Measurements from ENCODE around the gene HNMT. TPM values are rescaled to one million over a fixed set of nuclear protein-coding genes. Genes with fewer than 3 reads are reported as not detected.
A peak's percentile ranks its signal among the peaks of the same experiment; 100 is the strongest.

The HNMT gene
- total RNA-seq, 1 experiment from 2014 or later, result 3.1 TPM

DNA sequence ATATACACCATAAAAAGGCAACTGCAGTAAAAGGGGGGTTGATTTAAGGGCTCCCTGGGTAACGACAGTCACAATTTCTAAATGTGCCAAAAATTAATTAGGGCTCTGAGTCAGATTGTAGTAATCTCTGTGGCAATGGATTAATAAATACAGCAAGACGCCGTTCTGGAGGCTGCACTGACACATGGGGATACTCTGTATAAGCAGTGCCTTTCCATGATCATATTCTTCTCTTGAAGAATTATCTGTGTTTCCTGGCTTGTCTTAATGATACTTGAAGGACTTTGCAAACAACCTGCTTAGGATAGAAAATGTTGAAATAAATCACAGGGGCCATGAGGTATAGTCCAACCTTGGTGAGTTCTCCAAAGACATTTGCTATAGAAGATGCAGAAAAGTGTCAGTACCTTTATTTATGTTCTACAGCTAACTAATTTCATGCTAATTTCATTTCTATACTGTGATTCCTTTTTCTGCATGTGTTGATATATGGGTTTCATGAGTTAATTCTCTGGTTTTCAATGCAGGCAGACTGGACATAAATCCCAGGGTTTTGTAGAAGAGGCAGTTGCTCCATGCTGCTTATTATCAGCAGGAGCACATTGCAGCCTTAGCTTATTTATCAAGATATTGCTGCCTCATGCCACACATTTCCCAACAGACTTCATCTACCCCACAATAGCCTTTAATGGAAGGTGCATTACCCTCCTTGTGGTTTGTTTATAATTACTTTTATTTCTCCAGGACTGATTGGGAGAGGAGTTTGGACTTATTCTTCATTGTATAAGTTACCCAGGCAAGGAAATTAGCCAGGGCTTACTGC is 54.8 kb downstream of the HNMT start:
- H3K27ac Mint-ChIP-seq, result no peak overlapping the region
- H3K4me3 Mint-ChIP-seq, result no peak overlapping the region
- CTCF ChIA-PET, result interaction anchor here (1.1 to 1.4 kb wide), 2 partner anchors 153 to 796 kb away, joined by 3 read pairs; no protein-coding TSS in a partner anchor
- ATAC-seq (no peak), DNase-seq (ENCODE audit: low spot score) (no peak)
- H3K27me3 Mint-ChIP-seq (ENCODE audit: low read depth), result no peaks in the 10 kb centered on the region
- H3K4me1 Mint-ChIP-seq, result peaks cover 2% of the 10 kb centered on the region
- POLR2A ChIA-PET, result no interaction called here
- H3K9me3 Mint-ChIP-seq, result no peaks in the 10 kb centered on the region
- TF ChIP-seq RELA (CRISPR knock-in tag; IDR thresholded peaks at IDR 0.05; ENCODE audit: borderline replicate concordance) (no peak), ATF1 (CRISPR knock-in tag; IDR thresholded peaks at IDR 0.05) (no peak), KAT7 (CRISPR knock-in tag; IDR thresholded peaks at IDR 0.05; ENCODE audit: borderline replicate concordance) (no peak), FOXK1 (CRISPR knock-in tag; IDR thresholded peaks at IDR 0.05) (no peak), TEAD4 (CRISPR knock-in tag; IDR thresholded peaks at IDR 0.05) (no peak), SMAD3 (CRISPR knock-in tag; IDR thresholded peaks at IDR 0.05; ENCODE audit: borderline replicate concordance) (no peak), CREB1 (CRISPR knock-in tag; IDR thresholded peaks at IDR 0.05) (no peak), ZNF121 (CRISPR knock-in tag; IDR thresholded peaks at IDR 0.05) (no peak), IRF2 (CRISPR knock-in tag; IDR thresholded peaks at IDR 0.05; ENCODE audit: borderline replicate concordance, low read depth) (no peak)
- TF ChIP-seq, protein P1, sequence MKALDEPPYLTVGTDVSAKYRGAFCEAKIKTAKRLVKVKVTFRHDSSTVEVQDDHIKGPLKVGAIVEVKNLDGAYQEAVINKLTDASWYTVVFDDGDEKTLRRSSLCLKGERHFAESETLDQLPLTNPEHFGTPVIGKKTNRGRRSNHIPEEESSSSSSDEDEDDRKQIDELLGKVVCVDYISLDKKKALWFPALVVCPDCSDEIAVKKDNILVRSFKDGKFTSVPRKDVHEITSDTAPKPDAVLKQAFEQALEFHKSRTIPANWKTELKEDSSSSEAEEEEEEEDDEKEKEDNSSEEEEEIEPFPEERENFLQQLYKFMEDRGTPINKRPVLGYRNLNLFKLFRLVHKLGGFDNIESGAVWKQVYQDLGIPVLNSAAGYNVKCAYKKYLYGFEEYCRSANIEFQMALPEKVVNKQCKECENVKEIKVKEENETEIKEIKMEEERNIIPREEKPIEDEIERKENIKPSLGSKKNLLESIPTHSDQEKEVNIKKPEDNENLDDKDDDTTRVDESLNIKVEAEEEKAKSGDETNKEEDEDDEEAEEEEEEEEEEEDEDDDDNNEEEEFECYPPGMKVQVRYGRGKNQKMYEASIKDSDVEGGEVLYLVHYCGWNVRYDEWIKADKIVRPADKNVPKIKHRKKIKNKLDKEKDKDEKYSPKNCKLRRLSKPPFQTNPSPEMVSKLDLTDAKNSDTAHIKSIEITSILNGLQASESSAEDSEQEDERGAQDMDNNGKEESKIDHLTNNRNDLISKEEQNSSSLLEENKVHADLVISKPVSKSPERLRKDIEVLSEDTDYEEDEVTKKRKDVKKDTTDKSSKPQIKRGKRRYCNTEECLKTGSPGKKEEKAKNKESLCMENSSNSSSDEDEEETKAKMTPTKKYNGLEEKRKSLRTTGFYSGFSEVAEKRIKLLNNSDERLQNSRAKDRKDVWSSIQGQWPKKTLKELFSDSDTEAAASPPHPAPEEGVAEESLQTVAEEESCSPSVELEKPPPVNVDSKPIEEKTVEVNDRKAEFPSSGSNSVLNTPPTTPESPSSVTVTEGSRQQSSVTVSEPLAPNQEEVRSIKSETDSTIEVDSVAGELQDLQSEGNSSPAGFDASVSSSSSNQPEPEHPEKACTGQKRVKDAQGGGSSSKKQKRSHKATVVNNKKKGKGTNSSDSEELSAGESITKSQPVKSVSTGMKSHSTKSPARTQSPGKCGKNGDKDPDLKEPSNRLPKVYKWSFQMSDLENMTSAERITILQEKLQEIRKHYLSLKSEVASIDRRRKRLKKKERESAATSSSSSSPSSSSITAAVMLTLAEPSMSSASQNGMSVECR (CRISPR knock-in tag; IDR thresholded peaks at IDR 0.05; ENCODE audit: borderline replicate concordance), result no peak
- TF ChIP-seq, protein P2, sequence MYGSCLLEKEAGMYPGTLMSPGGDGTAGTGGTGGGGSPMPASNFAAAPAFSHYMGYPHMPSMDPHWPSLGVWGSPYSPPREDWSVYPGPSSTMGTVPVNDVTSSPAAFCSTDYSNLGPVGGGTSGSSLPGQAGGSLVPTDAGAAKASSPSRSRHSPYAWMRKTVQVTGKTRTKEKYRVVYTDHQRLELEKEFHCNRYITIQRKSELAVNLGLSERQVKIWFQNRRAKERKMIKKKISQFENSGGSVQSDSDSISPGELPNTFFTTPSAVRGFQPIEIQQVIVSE (CRISPR knock-in tag; IDR thresholded peaks at IDR 0.05; ENCODE audit: borderline replicate concordance), result no peak
- TF ChIP-seq, protein P3, sequence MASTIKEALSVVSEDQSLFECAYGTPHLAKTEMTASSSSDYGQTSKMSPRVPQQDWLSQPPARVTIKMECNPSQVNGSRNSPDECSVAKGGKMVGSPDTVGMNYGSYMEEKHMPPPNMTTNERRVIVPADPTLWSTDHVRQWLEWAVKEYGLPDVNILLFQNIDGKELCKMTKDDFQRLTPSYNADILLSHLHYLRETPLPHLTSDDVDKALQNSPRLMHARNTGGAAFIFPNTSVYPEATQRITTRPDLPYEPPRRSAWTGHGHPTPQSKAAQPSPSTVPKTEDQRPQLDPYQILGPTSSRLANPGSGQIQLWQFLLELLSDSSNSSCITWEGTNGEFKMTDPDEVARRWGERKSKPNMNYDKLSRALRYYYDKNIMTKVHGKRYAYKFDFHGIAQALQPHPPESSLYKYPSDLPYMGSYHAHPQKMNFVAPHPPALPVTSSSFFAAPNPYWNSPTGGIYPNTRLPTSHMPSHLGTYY (CRISPR knock-in tag; IDR thresholded peaks at IDR 0.05), result no peak
- TF ChIP-seq, protein P4, sequence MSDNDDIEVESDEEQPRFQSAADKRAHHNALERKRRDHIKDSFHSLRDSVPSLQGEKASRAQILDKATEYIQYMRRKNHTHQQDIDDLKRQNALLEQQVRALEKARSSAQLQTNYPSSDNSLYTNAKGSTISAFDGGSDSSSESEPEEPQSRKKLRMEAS (CRISPR knock-in tag; IDR thresholded peaks at IDR 0.05), result no peak
- H3K36me3 Mint-ChIP-seq, result no peaks in the 10 kb centered on the region

DNA sequence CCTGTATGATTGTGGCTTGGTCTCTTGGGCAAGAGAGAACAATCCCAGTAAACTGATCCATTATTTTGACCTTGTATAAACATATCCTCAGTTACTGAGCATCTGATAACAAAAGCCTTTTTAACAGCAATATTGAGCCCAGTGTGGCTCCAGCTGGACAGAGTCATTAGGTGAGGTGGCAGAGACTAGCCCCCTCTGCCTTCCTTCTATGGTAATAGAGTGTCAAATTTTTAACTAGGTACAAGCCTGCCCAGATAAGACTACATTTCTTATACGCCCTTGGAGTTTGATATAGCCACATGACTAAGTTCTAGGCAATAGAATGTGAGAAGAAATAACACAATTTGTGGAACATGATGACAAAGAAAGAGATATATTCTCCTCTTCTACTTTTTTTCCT is 56.2 kb downstream of the HNMT start:
- CTCF ChIA-PET, result no interaction called here

More for the DNA sequence above, 56.2 kb downstream of the HNMT start:
- H3K27me3 Mint-ChIP-seq (ENCODE audit: low read depth), result no peaks in the 10 kb centered on the region
- H3K4me3 Mint-ChIP-seq, result no peak overlapping the region
- H3K36me3 Mint-ChIP-seq, result no peaks in the 10 kb centered on the region
- POLR2A ChIA-PET, result no interaction called here
- H3K9me3 Mint-ChIP-seq, result no peaks in the 10 kb centered on the region
- no peak for DNase-seq (ENCODE audit: low spot score)
- H3K27ac Mint-ChIP-seq, result no peak overlapping the region
- TF ChIP-seq, protein P5, sequence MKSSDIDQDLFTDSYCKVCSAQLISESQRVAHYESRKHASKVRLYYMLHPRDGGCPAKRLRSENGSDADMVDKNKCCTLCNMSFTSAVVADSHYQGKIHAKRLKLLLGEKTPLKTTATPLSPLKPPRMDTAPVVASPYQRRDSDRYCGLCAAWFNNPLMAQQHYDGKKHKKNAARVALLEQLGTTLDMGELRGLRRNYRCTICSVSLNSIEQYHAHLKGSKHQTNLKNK (CRISPR knock-in tag; IDR thresholded peaks at IDR 0.05), result no peak
- no peak for TF ChIP-seq FOXP1 (CRISPR knock-in tag; IDR thresholded peaks at IDR 0.05; ENCODE audit: borderline replicate concordance)
- TF ChIP-seq KAT7 (CRISPR knock-in tag; IDR thresholded peaks at IDR 0.05; ENCODE audit: borderline replicate concordance), result no peak
- TF ChIP-seq, protein P6, sequence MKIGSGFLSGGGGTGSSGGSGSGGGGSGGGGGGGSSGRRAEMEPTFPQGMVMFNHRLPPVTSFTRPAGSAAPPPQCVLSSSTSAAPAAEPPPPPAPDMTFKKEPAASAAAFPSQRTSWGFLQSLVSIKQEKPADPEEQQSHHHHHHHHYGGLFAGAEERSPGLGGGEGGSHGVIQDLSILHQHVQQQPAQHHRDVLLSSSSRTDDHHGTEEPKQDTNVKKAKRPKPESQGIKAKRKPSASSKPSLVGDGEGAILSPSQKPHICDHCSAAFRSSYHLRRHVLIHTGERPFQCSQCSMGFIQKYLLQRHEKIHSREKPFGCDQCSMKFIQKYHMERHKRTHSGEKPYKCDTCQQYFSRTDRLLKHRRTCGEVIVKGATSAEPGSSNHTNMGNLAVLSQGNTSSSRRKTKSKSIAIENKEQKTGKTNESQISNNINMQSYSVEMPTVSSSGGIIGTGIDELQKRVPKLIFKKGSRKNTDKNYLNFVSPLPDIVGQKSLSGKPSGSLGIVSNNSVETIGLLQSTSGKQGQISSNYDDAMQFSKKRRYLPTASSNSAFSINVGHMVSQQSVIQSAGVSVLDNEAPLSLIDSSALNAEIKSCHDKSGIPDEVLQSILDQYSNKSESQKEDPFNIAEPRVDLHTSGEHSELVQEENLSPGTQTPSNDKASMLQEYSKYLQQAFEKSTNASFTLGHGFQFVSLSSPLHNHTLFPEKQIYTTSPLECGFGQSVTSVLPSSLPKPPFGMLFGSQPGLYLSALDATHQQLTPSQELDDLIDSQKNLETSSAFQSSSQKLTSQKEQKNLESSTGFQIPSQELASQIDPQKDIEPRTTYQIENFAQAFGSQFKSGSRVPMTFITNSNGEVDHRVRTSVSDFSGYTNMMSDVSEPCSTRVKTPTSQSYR (CRISPR knock-in tag; IDR thresholded peaks at IDR 0.05), result no peak
- no peak for TF ChIP-seq EMX1 (CRISPR knock-in tag; IDR thresholded peaks at IDR 0.05)
- TF ChIP-seq MXD4 (CRISPR knock-in tag; IDR thresholded peaks at IDR 0.05; ENCODE audit: borderline replicate concordance), result no peak
- TF ChIP-seq ZNF121 (CRISPR knock-in tag; IDR thresholded peaks at IDR 0.05), result no peak
- no peak for TF ChIP-seq ZNF263 (CRISPR knock-in tag; IDR thresholded peaks at IDR 0.05; ENCODE audit: low read depth)
- H3K4me1 Mint-ChIP-seq, result peaks cover 7% of the 10 kb centered on the region
- peak; percentile 71; the same call in 1 of the 2 replicates for ATAC-seq

Measured in WTC11 (cell line).